Iris pigment epithelial cell (primary cell): ENCODE results near the gene INPP5F.
"Not testable (repeated sequence)": the region's sequence is repeated elsewhere in the genome, so short reads cannot be mapped to it uniquely, and the experiment has no call there.

Experiments used
- DNase-seq: peaks from one replicate; pipeline ENCODE4 v3.0.0-alpha.2; 2011; ENCODE audit warnings: low read depth

The INPP5F gene

GRCh38 chr10:119867317-119867716 is 141.5 kb downstream of the INPP5F start:
- DNase-seq = no peak

- DNase-seq = not testable (repeated sequence)
These were observed 143.5 kb downstream of the INPP5F start for GRCh38 chr10:119869398-119869797.

GRCh38 chr10:119871881-119872609 is 146.2 kb downstream of the INPP5F start:
- DNase-seq = peak; percentile 53

- no peak for DNase-seq
These were observed 146.7 kb downstream of the INPP5F start, which contains the start of gene MCMBP for GRCh38 chr10:119872610-119872859. Gene MCMBP (minus strand): TSS chr10:119872843. CDS start chr10:119872584, 259 bp downstream.

- peak; percentile 83 for DNase-seq
These were observed 147.2 kb downstream of the INPP5F start for GRCh38 chr10:119872860-119873681.

GRCh38 chr10:119878524-119878923 is 152.7 kb downstream of the INPP5F start:
- DNase-seq = no peak
